GM13976 (cell line): ENCODE results near the gene VAMP3.

Experiments used
- DNase-seq: peaks from one replicate; pipeline ENCODE4 v3.0.0; 2012; ENCODE audit warnings: low spot score
- CTCF ChIP-seq: IDR thresholded peaks from 2 replicates; pipeline ENCODE4 v1.5.1; 2012; ENCODE audit warnings: borderline replicate concordance, mild to moderate bottlenecking; ENCODE audit not compliant: insufficient read depth; ENCODE audit errors: extremely low read depth, missing control alignments, control extremely low read depth
- in situ Hi-C: fragments of 300-500 bp; cut with MboI; formaldehyde crosslinking; loops from one replicate; pipeline ENCODE4 v1.12.0; 2022; ENCODE audit warnings: low sequenced_read_pairs, mixed read lengths, inconsistent platforms; ENCODE audit not compliant: unreplicated experiment

The VAMP3 gene

GRCh38 chr1:7732331-7732730 lies 38.8 kb upstream of the VAMP3 start:
- TF ChIP-seq CTCF = no peak
- no peak for DNase-seq
- in situ Hi-C loops = no loop called here

- in situ Hi-C loops = no loop called here
- TF ChIP-seq CTCF = no peak
- no peak for DNase-seq
These were observed 37.8 kb upstream of the VAMP3 start for GRCh38 chr1:7733276-7733675.

GRCh38 chr1:7738044-7738443 lies 33.1 kb upstream of the VAMP3 start:
- no peak for DNase-seq
- TF ChIP-seq CTCF = no peak
- in situ Hi-C loops = no loop called here

- no peak for DNase-seq
- no peak for TF ChIP-seq CTCF
- in situ Hi-C loops = no loop called here
These were observed 27.8 kb upstream of the VAMP3 start for GRCh38 chr1:7743346-7743745.

GRCh38 chr1:7744882-7745281 lies 26.2 kb upstream of the VAMP3 start:
- no peak for TF ChIP-seq CTCF
- in situ Hi-C loops = no loop called here
- no peak for DNase-seq

GRCh38 chr1:7745783-7746182 lies 25.3 kb upstream of the VAMP3 start:
- no peak for TF ChIP-seq CTCF
- no peak for DNase-seq
- in situ Hi-C loops = no loop called here

- in situ Hi-C loops = no loop called here
- no peak for DNase-seq
- TF ChIP-seq CTCF = no peak
These were observed 23.5 kb upstream of the VAMP3 start for GRCh38 chr1:7747605-7748004.
